ENCODE data around the gene SIN3A.
"Not testable (repeated sequence)": the region's sequence is repeated elsewhere in the genome, so short reads cannot be mapped to it uniquely, and the experiment has no call there.

The SIN3A gene

DNA sequence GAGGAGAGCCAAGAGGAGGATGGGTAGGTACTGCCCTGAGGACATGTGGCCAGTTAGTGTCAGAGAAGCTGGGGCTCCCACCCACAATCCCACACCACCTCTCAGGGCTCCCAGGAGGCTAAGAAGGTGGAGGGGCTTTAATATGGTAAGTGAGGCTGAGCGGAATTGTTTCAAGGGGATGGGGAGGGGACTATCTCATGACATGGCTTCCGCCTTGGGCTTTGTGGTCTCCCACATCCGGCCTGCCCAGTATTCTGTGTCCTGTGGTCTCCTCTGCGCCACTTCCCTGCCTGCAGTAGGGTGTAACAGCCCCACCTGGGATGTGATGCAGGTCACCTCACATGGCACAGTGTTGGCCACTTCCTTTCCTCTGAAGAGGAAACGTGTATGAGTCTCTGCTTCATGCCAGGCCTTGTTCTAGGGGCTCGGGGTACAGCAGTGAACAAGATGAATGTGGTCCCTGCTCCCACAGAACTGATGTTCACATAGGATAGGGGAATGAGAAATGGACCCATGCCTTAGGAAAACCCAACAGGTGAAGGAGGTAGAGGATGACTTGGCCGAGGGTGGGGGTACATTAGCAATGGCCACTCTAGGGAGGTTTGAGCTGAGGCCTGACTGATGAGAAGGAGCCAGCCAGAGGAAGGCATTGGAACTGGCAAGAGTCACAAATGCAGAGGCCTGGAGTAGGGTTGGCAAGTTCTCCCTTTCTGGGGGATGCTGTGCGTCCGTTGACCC lies 101.5 kb downstream of the SIN3A start:
- H3K4me3 ChIP-seq (ENCODE audit: low read depth in 1 of 2, low read length in 2 of 2) = no peak overlapping the region

DNA sequence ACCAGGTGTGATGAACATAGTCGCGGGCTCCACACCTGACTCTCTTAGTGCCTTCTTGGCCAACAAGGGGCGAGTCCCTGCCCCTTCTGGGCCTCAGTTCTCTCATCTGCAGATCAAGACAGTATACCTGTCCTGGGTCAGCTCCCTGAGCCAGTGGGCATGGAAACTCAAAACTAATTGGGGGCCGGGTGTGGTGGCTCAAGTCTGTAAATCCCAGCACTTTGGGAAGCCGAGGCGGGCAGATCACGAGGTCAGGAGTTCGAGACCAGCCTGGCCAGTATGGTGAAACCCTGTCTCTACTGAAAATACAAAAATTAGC lies 102.2 kb downstream of the SIN3A start:
- not testable (repeated sequence) for H3K4me3 ChIP-seq (ENCODE audit: low read depth in 1 of 2, low read length in 2 of 2); H3K36me3 ChIP-seq (ENCODE audit: control insufficient read depth in 1 of 2, insufficient read depth in 2 of 2, low read length in 2 of 2); H3K9me3 ChIP-seq (ENCODE audit: control insufficient read depth in 1 of 2, low read length in 2 of 2); H3K9ac ChIP-seq (ENCODE audit: low read depth in 1 of 2, low read length in 2 of 2); H3K27me3 ChIP-seq (ENCODE audit: control insufficient read depth in 1 of 2, insufficient read depth in 2 of 2, low read length in 2 of 2); H3K27ac ChIP-seq (ENCODE audit: low read depth, low read length)
- H3K4me1 ChIP-seq (ENCODE audit: control insufficient read depth in 1 of 2, insufficient read depth in 2 of 2, low read length in 2 of 2) = peaks cover 14 to 24% of the 10 kb centered on the region in 2 donors

More for the DNA sequence above, 101.5 kb downstream of the SIN3A start:
- Histone ChIP-seq H3K4me1 (ENCODE audit: control insufficient read depth in 1 of 2, insufficient read depth in 2 of 2, low read length in 2 of 2) (peaks cover 14 to 24% of the 10 kb centered on the region in 2 donors), H3K27ac (ENCODE audit: low read depth, low read length) (no peak overlapping the region), H3K27me3 (ENCODE audit: control insufficient read depth in 1 of 2, insufficient read depth in 2 of 2, low read length in 2 of 2) (no peaks in the 10 kb centered on the region), H3K9me3 (ENCODE audit: control insufficient read depth in 1 of 2, low read length in 2 of 2) (no peaks in the 10 kb centered on the region), H3K36me3 (ENCODE audit: control insufficient read depth in 1 of 2, insufficient read depth in 2 of 2, low read length in 2 of 2) (peaks cover 4 to 10% of the 10 kb centered on the region in 2 donors), H3K9ac (ENCODE audit: low read depth in 1 of 2, low read length in 2 of 2) (no peak overlapping the region)

DNA sequence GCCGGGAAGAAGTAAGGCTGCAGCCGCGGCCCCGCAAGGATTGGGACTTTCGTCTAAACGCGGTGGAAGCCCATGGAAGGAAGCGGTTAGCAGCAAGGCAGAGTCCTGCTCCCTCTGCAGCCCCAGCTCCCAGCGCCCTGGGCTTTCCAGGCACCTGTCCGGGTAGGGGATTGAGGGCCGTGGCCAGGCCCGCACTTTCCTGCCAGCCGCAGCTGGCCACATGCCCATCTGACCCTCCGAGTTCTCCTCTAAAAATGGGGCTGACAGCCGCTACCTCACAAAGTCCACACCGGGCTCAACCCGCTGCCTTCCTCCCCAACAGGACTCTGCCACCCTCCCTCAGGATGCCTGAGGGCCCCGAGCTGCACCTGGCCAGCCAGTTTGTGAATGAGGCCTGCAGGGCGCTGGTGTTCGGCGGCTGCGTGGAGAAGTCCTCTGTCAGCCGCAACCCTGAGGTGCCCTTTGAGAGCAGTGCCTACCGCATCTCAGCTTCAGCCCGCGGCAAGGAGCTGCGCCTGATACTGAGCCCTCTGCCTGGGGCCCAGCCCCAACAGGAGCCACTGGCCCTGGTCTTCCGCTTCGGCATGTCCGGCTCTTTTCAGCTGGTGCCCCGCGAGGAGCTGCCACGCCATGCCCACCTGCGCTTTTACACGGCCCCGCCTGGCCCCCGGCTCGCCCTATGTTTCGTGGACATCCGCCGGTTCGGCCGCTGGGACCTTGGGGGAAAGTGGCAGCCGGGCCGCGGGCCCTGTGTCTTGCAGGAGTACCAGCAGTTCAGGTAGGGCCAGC lies 102.7 kb downstream of the SIN3A start:
- H3K9me3 ChIP-seq (ENCODE audit: control insufficient read depth in 1 of 2, low read length in 2 of 2) = no peaks in the 10 kb centered on the region
- H3K4me1 ChIP-seq (ENCODE audit: control insufficient read depth in 1 of 2, insufficient read depth in 2 of 2, low read length in 2 of 2) = peaks cover 14 to 24% of the 10 kb centered on the region in 2 donors
- H3K27ac ChIP-seq (ENCODE audit: low read depth, low read length) = no peak overlapping the region
- no peaks in the 10 kb centered on the region for H3K27me3 ChIP-seq (ENCODE audit: control insufficient read depth in 1 of 2, insufficient read depth in 2 of 2, low read length in 2 of 2)
- H3K9ac ChIP-seq (ENCODE audit: low read depth in 1 of 2, low read length in 2 of 2) = peak overlapping the region; percentile 74 to 88
- H3K4me3 ChIP-seq (ENCODE audit: low read depth in 1 of 2, low read length in 2 of 2) = peak overlapping the region; percentile 89 to 96
- H3K36me3 ChIP-seq (ENCODE audit: control insufficient read depth in 1 of 2, insufficient read depth in 2 of 2, low read length in 2 of 2) = peaks cover 3% of the 10 kb centered on the region in 2 donors

DNA sequence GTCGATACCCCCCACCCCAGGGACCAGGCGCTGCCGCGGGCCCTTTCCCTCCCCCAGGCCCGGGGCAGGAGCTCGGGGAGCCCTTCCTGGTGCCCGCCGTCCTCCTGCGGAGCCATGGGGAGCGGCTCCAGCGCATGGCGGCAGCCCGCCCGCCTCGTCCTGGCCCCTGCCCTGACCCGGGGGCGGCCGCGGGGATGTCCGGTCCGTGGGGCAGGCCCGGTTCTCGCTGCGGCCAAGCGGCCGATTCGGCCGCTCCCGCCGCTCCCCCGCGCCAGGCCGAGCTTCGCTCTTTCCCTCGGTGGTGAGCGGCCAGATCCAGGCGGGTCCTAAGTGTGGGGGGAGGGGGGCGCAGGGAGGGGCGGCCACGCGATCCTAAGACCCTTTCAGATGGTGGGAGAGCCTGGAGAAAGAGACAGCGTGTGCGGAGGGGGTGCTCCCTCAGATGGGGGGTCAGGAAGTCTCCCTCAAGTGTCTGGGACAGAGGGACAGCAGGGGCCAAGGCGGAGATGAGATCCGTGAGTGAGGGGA lies 103.4 kb downstream of the SIN3A start:
- Histone ChIP-seq H3K27ac (ENCODE audit: low read depth, low read length) (no peak overlapping the region), H3K4me1 (ENCODE audit: control insufficient read depth in 1 of 2, insufficient read depth in 2 of 2, low read length in 2 of 2) (peaks cover 14 to 24% of the 10 kb centered on the region in 2 donors), H3K27me3 (ENCODE audit: control insufficient read depth in 1 of 2, insufficient read depth in 2 of 2, low read length in 2 of 2) (no peaks in the 10 kb centered on the region), H3K9me3 (ENCODE audit: control insufficient read depth in 1 of 2, low read length in 2 of 2) (no peaks in the 10 kb centered on the region), H3K4me3 (ENCODE audit: low read depth in 1 of 2, low read length in 2 of 2) (peak overlapping the region; percentile 89 to 96), H3K36me3 (ENCODE audit: control insufficient read depth in 1 of 2, insufficient read depth in 2 of 2, low read length in 2 of 2) (no peaks in the 10 kb centered on the region), H3K9ac (ENCODE audit: low read depth in 1 of 2, low read length in 2 of 2) (peak overlapping the region; percentile 74 to 88)

DNA sequence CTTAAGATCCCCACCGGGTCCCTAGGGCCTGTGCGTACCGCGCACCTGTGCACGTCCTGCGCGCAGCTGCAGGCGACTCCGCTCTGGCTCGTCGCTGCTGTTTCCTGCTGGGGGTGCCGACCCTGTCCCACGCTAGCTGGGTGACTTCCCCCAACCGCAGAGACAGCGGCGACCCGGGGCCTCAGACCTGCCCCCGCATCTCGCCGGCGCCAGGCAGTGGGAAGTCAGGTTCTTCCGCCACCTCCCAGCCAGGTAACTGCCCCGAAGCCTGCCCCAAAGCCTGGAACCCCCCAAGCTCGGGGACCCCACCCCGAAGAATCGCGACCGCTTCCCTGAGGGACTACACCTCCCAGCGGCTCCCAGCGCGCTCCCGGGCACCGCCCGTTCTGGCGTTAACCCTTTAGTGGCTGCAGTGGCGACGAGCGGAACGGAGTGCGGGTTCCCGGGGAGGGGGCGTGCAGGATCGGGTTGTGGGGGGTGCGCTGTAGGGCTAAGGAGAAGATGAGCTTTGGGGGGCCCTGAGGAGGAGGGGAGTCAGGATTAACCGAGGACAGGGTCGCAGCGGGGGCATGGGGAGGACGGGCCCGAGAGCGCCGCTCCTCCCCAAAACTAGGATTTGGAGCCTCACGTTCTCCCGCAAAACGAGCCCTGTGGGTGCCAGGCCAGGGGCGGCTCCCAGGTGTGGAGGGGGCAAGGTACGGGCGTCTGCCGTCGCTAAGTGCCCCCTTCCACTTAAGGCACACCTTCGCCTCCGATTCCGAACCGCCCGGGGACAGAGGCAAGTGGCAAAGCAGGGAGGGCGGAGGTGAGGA lies 104.1 kb downstream of the SIN3A start:
- Histone ChIP-seq H3K9me3 (ENCODE audit: control insufficient read depth in 1 of 2, low read length in 2 of 2) (no peaks in the 10 kb centered on the region), H3K9ac (ENCODE audit: low read depth in 1 of 2, low read length in 2 of 2) (peak overlapping the region; percentile 74 to 88), H3K4me1 (ENCODE audit: control insufficient read depth in 1 of 2, insufficient read depth in 2 of 2, low read length in 2 of 2) (peaks cover 14 to 24% of the 10 kb centered on the region in 2 donors), H3K4me3 (ENCODE audit: low read depth in 1 of 2, low read length in 2 of 2) (peak overlapping the region; percentile 89 to 96), H3K36me3 (ENCODE audit: control insufficient read depth in 1 of 2, insufficient read depth in 2 of 2, low read length in 2 of 2) (no peaks in the 10 kb centered on the region), H3K27ac (ENCODE audit: low read depth, low read length) (no peak overlapping the region), H3K27me3 (ENCODE audit: control insufficient read depth in 1 of 2, insufficient read depth in 2 of 2, low read length in 2 of 2) (no peaks in the 10 kb centered on the region)

DNA sequence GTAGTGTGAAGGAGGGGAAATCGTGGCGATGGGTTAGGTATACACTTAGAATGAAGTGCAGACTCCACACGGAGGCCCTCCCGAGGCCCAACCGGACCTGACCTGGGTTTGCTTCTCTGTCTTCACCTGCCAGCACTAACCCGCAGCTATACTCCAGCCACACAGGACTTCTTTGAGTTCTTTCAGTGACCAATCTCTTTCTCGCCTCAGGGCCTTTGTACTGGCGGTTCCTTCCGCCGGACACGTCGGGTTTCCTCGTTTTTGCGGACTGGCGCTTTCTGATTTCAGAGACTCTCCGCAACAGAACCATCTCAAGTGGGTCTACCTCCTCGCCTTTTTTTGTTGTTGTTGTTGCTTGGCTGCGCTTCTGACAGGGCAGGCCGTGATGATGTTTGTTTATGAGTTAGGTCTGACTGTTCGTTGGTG lies 104.7 kb downstream of the SIN3A start, which contains the start of gene NEIL1:
Gene NEIL1, plus strand, starts transcription at position 244 of the 426 bp plus-strand sequence. CDS start 1,867 bp downstream, outside the sequence.
- Histone ChIP-seq H3K4me3 (ENCODE audit: low read depth in 1 of 2, low read length in 2 of 2) (peak within 1 kb of the TSS; percentile 89 to 96), H3K9ac (ENCODE audit: low read depth in 1 of 2, low read length in 2 of 2) (peak within 1 kb of the TSS; percentile 74 to 88), H3K4me1 (ENCODE audit: control insufficient read depth in 1 of 2, insufficient read depth in 2 of 2, low read length in 2 of 2) (peaks cover 14 to 24% of the 10 kb centered on the region in 2 donors), H3K27me3 (ENCODE audit: control insufficient read depth in 1 of 2, insufficient read depth in 2 of 2, low read length in 2 of 2) (no peaks in the 10 kb centered on the region), H3K27ac (ENCODE audit: low read depth, low read length) (no peak within 1 kb of the TSS), H3K9me3 (ENCODE audit: control insufficient read depth in 1 of 2, low read length in 2 of 2) (no peaks in the 10 kb centered on the region), H3K36me3 (ENCODE audit: control insufficient read depth in 1 of 2, insufficient read depth in 2 of 2, low read length in 2 of 2) (no peaks in the 10 kb centered on the region)

DNA sequence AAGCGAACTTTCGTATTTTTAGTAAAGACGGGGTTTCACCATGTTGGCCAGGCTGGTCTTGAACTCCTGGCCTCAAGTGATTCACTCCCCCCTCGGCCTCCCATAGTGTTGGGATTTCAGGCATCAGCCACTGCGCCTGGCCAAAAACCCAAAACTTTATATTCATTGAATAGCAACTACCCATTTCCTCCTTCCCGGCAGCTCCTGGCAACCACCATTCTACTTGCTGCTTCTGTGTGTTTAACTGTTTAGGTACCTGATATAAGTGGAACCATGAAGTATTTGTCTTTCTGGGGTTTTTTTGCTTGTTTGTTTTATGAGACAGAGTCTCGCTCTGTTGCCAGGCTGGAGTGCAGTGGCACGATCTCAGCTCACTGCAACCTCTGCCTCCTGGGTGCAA lies 107.5 kb downstream of the SIN3A start:
- not testable (repeated sequence) for H3K9me3 ChIP-seq (ENCODE audit: control insufficient read depth in 1 of 2, low read length in 2 of 2); H3K4me3 ChIP-seq (ENCODE audit: low read depth in 1 of 2, low read length in 2 of 2); H3K9ac ChIP-seq (ENCODE audit: low read depth in 1 of 2, low read length in 2 of 2); H3K27ac ChIP-seq (ENCODE audit: low read depth, low read length); H3K27me3 ChIP-seq (ENCODE audit: control insufficient read depth in 1 of 2, insufficient read depth in 2 of 2, low read length in 2 of 2)
- H3K4me1 ChIP-seq (ENCODE audit: control insufficient read depth in 1 of 2, insufficient read depth in 2 of 2, low read length in 2 of 2) = peaks cover 3 to 11% of the 10 kb centered on the region in 2 donors
- H3K36me3 ChIP-seq (ENCODE audit: control insufficient read depth in 1 of 2, insufficient read depth in 2 of 2, low read length in 2 of 2) = peaks cover 0 to 10% of the 10 kb centered on the region in 2 donors

DNA sequence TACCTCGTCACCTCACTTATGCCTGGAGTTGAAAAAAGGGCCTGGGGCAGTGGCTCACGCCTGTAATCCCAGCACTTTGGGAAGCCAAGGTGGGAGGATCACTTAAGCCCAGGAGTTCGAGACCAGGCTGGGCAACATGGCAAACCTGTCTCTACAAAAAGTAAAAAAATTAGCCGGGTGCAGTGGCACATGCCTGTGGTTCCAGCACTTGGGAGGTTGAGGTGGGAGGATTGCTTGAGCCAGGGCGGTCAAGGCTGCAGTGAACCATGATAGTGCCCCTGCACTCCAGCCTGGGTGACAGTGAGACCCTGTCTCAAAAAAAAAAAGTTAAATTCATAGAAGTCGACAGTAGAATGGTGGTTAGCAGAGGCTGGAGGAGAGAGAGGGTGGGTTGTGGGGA lies 109.3 kb downstream of the SIN3A start:
- Histone ChIP-seq H3K27ac (ENCODE audit: low read depth, low read length) (no peak overlapping the region), H3K36me3 (ENCODE audit: control insufficient read depth in 1 of 2, insufficient read depth in 2 of 2, low read length in 2 of 2) (peaks cover 0 to 10% of the 10 kb centered on the region in 2 donors), H3K4me3 (ENCODE audit: low read depth in 1 of 2, low read length in 2 of 2) (no peak overlapping the region), H3K9ac (ENCODE audit: low read depth in 1 of 2, low read length in 2 of 2) (no peak overlapping the region), H3K9me3 (ENCODE audit: control insufficient read depth in 1 of 2, low read length in 2 of 2) (no peaks in the 10 kb centered on the region), H3K27me3 (ENCODE audit: control insufficient read depth in 1 of 2, insufficient read depth in 2 of 2, low read length in 2 of 2) (no peaks in the 10 kb centered on the region), H3K4me1 (ENCODE audit: control insufficient read depth in 1 of 2, insufficient read depth in 2 of 2, low read length in 2 of 2) (peaks cover 0 to 4% of the 10 kb centered on the region in 2 donors)

DNA sequence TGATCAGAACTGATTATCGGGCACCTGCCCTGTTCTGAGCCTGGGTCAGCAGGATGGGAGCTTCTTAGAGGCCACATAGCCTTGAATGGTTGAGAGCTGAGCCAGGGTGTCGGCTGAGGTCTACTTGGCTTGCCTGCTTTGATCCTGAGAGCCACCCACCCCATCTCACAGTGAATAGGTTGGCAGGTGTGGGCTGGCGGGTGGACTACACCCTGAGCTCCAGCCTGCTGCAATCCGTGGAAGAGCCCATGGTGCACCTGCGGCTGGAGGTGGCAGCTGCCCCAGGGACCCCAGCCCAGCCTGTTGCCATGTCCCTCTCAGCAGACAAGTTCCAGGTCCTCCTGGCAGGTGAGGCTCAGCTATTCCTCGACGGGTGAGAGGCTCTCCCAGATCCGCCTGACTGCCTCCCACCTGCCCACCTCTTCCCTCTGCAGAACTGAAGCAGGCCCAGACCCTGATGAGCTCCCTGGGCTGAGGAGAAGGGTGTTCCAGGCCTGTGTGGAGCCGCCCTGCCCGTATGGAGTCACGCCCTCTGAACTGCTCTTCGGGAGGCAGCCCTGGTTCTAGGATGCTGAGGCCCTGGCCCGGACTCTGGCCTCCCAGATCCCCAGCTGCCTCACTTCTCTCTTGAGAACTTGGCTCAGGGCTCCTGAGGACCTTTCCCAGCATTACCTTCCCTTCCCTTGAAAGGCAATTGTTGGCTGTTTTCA lies 111.8 kb downstream of the SIN3A start:
- Histone ChIP-seq H3K27ac (ENCODE audit: low read depth, low read length) (no peak overlapping the region), H3K36me3 (ENCODE audit: control insufficient read depth in 1 of 2, insufficient read depth in 2 of 2, low read length in 2 of 2) (peaks cover 0 to 10% of the 10 kb centered on the region in 2 donors), H3K4me1 (ENCODE audit: control insufficient read depth in 1 of 2, insufficient read depth in 2 of 2, low read length in 2 of 2) (peaks cover 6 to 9% of the 10 kb centered on the region in 2 donors), H3K9me3 (ENCODE audit: control insufficient read depth in 1 of 2, low read length in 2 of 2) (no peaks in the 10 kb centered on the region), H3K9ac (ENCODE audit: low read depth in 1 of 2, low read length in 2 of 2) (no peak overlapping the region), H3K27me3 (ENCODE audit: control insufficient read depth in 1 of 2, insufficient read depth in 2 of 2, low read length in 2 of 2) (no peaks in the 10 kb centered on the region), H3K4me3 (ENCODE audit: low read depth in 1 of 2, low read length in 2 of 2) (no peak overlapping the region)
